Endothelial cell of umbilical vein (primary cell): ENCODE data around the gene PALD1.

Source experiments
- CTCF ChIP-seq, 2 donors: IDR thresholded peaks; 1 replicate in 1 of 2; 2 replicates in 1 of 2; pipeline ENCODE4 v1.5.1; 2011; ENCODE audit warnings: low read length in 2 of 2, mild to moderate bottlenecking in 2 of 2, moderate library complexity in 2 of 2, control low read depth in 1 of 2, inconsistent platforms in 1 of 2, low read depth in 1 of 2; ENCODE audit not compliant: insufficient read depth in 1 of 2; ENCODE audit errors: extremely low read depth in 1 of 2
- EZH2 ChIP-seq: IDR thresholded peaks from 2 replicates; pipeline ENCODE4 v1.6.1; 2012; ENCODE audit warnings: borderline replicate concordance, low read depth, mild to moderate bottlenecking, moderate library complexity, low read length, inconsistent platforms; ENCODE audit not compliant: severe bottlenecking
- FOS ChIP-seq: IDR thresholded peaks from 2 replicates; pipeline ENCODE4 v1.6.1; 2011; ENCODE audit warnings: mild to moderate bottlenecking, low read length, moderate library complexity, borderline replicate concordance; ENCODE audit not compliant: insufficient read depth
- JUN ChIP-seq: IDR thresholded peaks from 2 replicates; pipeline ENCODE4 v1.6.1; 2011; ENCODE audit warnings: borderline replicate concordance, low read depth; ENCODE audit not compliant: insufficient read length, insufficient read depth
- MAX ChIP-seq: IDR thresholded peaks from 2 replicates; pipeline ENCODE4 v1.6.1; 2011; ENCODE audit not compliant: insufficient read depth, insufficient read length
- POLR2A ChIP-seq: IDR thresholded peaks from 2 replicates; pipeline ENCODE4 v1.6.1; 2012; ENCODE audit warnings: low read depth, mild to moderate bottlenecking, control low read depth, low read length
- POLR2AphosphoS5 ChIP-seq: IDR thresholded peaks from 2 replicates; pipeline ENCODE4 v1.6.1; 2012; ENCODE audit warnings: low read depth, mild to moderate bottlenecking, control low read depth, low read length, moderate library complexity; ENCODE audit not compliant: insufficient read depth

GRCh38 chr10:70573599-70574506, 95.3 kb downstream of the PALD1 start:
- TF ChIP-seq CTCF (IDR thresholded peaks at IDR 0.05; ENCODE audit: extremely low read depth in 1 of 2, insufficient read depth in 1 of 2, low read depth in 1 of 2, low read length in 2 of 2) (no peak), POLR2A (no peak), JUN (no peak), POLR2AphosphoS5 (no peak), EZH2 (no peak), FOS (no peak), MAX (no peak)
